ENCODE data around the gene CDC42EP3. TPM values are rescaled to one million over a fixed set of nuclear protein-coding genes. Genes with fewer than 3 reads are reported as not detected.

CDC42EP3 gene
- total and polyA plus RNA-seq, 2 experiments from 2014 or later, result 31.4 TPM

DNA sequence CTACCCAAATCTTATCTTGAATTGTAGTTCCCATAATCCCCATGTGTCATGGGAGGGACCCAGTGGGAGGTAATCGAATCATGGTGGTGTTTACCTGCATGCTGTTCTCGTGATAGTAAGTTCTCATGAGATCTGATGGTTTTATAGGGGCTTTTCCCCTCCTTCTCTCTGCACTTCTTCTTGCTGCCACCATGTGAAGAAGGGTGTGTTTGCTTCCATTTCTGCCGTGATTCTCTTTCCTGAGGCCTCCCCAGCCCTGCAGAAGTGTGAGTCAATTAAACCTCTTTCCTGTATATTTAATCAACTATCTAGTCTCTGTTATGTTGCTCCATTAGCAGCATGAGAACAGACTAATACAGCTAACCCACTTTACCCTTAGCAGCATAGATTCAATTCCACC, 37.6 kb downstream of the CDC42EP3 start:
- H4K20me1 ChIP-seq (replicated peaks; ENCODE audit: insufficient read depth), result no peaks in the 10 kb centered on the region
- no peak overlapping the region for H2AFZ ChIP-seq
- no peaks in the 10 kb centered on the region for H3K79me2 ChIP-seq (replicated peaks; ENCODE audit: insufficient read depth)
- no peak overlapping the region for H3K4me3 ChIP-seq
- H3K36me3 Mint-ChIP-seq (ENCODE audit: low read depth), result no peaks in the 10 kb centered on the region; the same call in 2 of the 3 replicates
- no peak overlapping the region for H3K27ac Mint-ChIP-seq
- DNase-seq (ENCODE audit: low spot score) (no peak), ATAC-seq (no peak)
- H3K27ac ChIP-seq (ENCODE audit: low read depth), result no peak overlapping the region
- H3K36me3 ChIP-seq (ENCODE audit: insufficient read depth), result no peaks in the 10 kb centered on the region
- H3K27me3 ChIP-seq (ENCODE audit: insufficient read depth), result no peaks in the 10 kb centered on the region
- no peaks in the 10 kb centered on the region for H3K27me3 Mint-ChIP-seq (ENCODE audit: insufficient read depth, low read depth, poor library complexity)
- H3K4me2 ChIP-seq, result no peak overlapping the region
- no peak for TF ChIP-seq ZNF114 (CRISPR knock-in tag; IDR thresholded peaks at IDR 0.05)
- no peak for TF ChIP-seq CREB1 (CRISPR knock-in tag; IDR thresholded peaks at IDR 0.05; ENCODE audit: low read depth)
- TF ChIP-seq EZH2phosphoT487 (IDR thresholded peaks at IDR 0.05; ENCODE audit: unreplicated experiment), result no peak
- TF ChIP-seq, protein P1, sequence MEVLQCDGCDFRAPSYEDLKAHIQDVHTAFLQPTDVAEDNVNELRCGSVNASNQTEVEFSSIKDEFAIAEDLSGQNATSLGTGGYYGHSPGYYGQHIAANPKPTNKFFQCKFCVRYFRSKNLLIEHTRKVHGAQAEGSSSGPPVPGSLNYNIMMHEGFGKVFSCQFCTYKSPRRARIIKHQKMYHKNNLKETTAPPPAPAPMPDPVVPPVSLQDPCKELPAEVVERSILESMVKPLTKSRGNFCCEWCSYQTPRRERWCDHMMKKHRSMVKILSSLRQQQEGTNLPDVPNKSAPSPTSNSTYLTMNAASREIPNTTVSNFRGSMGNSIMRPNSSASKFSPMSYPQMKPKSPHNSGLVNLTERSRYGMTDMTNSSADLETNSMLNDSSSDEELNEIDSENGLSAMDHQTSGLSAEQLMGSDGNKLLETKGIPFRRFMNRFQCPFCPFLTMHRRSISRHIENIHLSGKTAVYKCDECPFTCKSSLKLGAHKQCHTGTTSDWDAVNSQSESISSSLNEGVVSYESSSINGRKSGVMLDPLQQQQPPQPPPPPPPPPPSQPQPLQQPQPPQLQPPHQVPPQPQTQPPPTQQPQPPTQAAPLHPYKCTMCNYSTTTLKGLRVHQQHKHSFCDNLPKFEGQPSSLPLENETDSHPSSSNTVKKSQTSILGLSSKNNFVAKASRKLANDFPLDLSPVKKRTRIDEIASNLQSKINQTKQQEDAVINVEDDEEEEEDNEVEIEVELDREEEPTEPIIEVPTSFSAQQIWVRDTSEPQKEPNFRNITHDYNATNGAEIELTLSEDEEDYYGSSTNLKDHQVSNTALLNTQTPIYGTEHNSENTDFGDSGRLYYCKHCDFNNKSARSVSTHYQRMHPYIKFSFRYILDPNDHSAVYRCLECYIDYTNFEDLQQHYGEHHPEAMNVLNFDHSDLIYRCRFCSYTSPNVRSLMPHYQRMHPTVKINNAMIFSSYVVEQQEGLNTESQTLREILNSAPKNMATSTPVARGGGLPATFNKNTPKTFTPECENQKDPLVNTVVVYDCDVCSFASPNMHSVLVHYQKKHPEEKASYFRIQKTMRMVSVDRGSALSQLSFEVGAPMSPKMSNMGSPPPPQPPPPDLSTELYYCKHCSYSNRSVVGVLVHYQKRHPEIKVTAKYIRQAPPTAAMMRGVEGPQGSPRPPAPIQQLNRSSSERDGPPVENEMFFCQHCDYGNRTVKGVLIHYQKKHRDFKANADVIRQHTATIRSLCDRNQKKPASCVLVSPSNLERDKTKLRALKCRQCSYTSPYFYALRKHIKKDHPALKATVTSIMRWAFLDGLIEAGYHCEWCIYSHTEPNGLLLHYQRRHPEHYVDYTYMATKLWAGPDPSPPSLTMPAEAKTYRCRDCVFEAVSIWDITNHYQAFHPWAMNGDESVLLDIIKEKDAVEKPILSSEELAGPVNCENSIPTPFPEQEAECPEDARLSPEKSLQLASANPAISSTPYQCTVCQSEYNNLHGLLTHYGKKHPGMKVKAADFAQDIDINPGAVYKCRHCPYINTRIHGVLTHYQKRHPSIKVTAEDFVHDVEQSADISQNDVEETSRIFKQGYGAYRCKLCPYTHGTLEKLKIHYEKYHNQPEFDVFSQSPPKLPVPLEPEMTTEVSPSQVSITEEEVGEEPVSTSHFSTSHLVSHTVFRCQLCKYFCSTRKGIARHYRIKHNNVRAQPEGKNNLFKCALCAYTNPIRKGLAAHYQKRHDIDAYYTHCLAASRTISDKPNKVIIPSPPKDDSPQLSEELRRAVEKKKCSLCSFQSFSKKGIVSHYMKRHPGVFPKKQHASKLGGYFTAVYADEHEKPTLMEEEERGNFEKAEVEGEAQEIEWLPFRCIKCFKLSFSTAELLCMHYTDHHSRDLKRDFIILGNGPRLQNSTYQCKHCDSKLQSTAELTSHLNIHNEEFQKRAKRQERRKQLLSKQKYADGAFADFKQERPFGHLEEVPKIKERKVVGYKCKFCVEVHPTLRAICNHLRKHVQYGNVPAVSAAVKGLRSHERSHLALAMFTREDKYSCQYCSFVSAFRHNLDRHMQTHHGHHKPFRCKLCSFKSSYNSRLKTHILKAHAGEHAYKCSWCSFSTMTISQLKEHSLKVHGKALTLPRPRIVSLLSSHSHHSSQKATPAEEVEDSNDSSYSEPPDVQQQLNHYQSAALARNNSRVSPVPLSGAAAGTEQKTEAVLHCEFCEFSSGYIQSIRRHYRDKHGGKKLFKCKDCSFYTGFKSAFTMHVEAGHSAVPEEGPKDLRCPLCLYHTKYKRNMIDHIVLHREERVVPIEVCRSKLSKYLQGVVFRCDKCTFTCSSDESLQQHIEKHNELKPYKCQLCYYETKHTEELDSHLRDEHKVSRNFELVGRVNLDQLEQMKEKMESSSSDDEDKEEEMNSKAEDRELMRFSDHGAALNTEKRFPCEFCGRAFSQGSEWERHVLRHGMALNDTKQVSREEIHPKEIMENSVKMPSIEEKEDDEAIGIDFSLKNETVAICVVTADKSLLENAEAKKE (CRISPR knock-in tag; IDR thresholded peaks at IDR 0.05), result no peak
- TF ChIP-seq, protein P2, sequence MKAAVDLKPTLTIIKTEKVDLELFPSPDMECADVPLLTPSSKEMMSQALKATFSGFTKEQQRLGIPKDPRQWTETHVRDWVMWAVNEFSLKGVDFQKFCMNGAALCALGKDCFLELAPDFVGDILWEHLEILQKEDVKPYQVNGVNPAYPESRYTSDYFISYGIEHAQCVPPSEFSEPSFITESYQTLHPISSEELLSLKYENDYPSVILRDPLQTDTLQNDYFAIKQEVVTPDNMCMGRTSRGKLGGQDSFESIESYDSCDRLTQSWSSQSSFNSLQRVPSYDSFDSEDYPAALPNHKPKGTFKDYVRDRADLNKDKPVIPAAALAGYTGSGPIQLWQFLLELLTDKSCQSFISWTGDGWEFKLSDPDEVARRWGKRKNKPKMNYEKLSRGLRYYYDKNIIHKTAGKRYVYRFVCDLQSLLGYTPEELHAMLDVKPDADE (IDR thresholded peaks at IDR 0.05), result no peak
- no peak for TF ChIP-seq STAT1 (IDR thresholded peaks at IDR 0.05; ENCODE audit: unreplicated experiment)
- TF ChIP-seq JUNB (IDR thresholded peaks at IDR 0.05; ENCODE audit: unreplicated experiment), result no peak
- TF ChIP-seq NANOG (IDR thresholded peaks at IDR 0.05; ENCODE audit: borderline replicate concordance), result no peak
- no peak for TF ChIP-seq ZNF331 (CRISPR knock-in tag; IDR thresholded peaks at IDR 0.05; ENCODE audit: low read depth)
- TF ChIP-seq POLR2AphosphoS5 (IDR thresholded peaks at IDR 0.05; ENCODE audit: low read depth), result no peak
- TF ChIP-seq, protein P3, sequence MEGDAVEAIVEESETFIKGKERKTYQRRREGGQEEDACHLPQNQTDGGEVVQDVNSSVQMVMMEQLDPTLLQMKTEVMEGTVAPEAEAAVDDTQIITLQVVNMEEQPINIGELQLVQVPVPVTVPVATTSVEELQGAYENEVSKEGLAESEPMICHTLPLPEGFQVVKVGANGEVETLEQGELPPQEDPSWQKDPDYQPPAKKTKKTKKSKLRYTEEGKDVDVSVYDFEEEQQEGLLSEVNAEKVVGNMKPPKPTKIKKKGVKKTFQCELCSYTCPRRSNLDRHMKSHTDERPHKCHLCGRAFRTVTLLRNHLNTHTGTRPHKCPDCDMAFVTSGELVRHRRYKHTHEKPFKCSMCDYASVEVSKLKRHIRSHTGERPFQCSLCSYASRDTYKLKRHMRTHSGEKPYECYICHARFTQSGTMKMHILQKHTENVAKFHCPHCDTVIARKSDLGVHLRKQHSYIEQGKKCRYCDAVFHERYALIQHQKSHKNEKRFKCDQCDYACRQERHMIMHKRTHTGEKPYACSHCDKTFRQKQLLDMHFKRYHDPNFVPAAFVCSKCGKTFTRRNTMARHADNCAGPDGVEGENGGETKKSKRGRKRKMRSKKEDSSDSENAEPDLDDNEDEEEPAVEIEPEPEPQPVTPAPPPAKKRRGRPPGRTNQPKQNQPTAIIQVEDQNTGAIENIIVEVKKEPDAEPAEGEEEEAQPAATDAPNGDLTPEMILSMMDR (conservative IDR thresholded peaks at IDR 0.05; ENCODE audit: low read depth in 2 of 2), result no peak
- no peak for TF ChIP-seq EZH2 (IDR thresholded peaks at IDR 0.05; ENCODE audit: low read depth, unreplicated experiment)
- no peaks in the 10 kb centered on the region for H3F3A ChIP-seq (replicated peaks; ENCODE audit: low read depth)
- no peaks in the 10 kb centered on the region; the same call in 1 of the 2 replicates for H3K9me2 ChIP-seq (ENCODE audit: insufficient read depth)
- H3K4me1 Mint-ChIP-seq, result peaks cover 22% of the 10 kb centered on the region
- H3K4me1 ChIP-seq (ENCODE audit: insufficient read depth), result no peaks in the 10 kb centered on the region
- H3K4me3 Mint-ChIP-seq, result no peak overlapping the region
- H3K9me3 Mint-ChIP-seq, result no peaks in the 10 kb centered on the region
